Colonic mucosa (tissue), 4 donors: ENCODE measurements around the gene RYR3. TPM values are rescaled to one million over a fixed set of nuclear protein-coding genes. Genes with fewer than 3 reads are reported as not detected.

Source experiments
- DNase-seq: peaks from one replicate; pipeline ENCODE4 v3.0.0-alpha.2; 2020
- H3K27ac ChIP-seq: fragments of 200-600 bp; one replicate; pipeline ENCODE4 v1.8.0; 2021
- H3K27me3 ChIP-seq: fragments of 200-600 bp; one replicate; pipeline ENCODE4 v1.8.0; 2021
- H3K36me3 ChIP-seq: fragments of 200-600 bp; one replicate; pipeline ENCODE4 v1.8.0; 2021
- H3K4me1 ChIP-seq: fragments of 200-600 bp; one replicate; pipeline ENCODE4 v1.8.0; 2021; ENCODE audit warnings: mild to moderate bottlenecking
- H3K4me3 ChIP-seq: fragments of 200-600 bp; one replicate; pipeline ENCODE4 v1.8.0; 2021
- H3K9ac ChIP-seq, 2 donors: one replicate each; pipeline ENCODE4 v1.7.0; 2013; ENCODE audit warnings: control low read depth in 2 of 2, low read depth in 2 of 2, low read length in 2 of 2
- H3K9me3 ChIP-seq: fragments of 200-600 bp; one replicate; pipeline ENCODE4 v1.8.0; 2021
- CTCF ChIP-seq: fragments of 200-600 bp; IDR thresholded peaks from one replicate; pipeline ENCODE4 v1.8.0; 2022; ENCODE audit warnings: antibody characterized with exemption, mild to moderate bottlenecking
- intact Hi-C: fragments of 100-400 bp; cut with DNase I; formaldehyde crosslinking; loops from one replicate; pipeline ENCODE4 v1.14.1; 2022
- total RNA-seq, 2 donors: library from RNA; stranded (reverse); fragmentation: NEBNext Ultra II Directional in 1 of 2; extraction: Animal tissue kit (Norgen Biotek cat#: 25700) in 1 of 2; gene quantifications; one replicate each; pipeline ENCODE4 v1.2.1, GENCODE V29; 2021
- donor health status: healthy.
- donor health status: DM: no; HTN: no; CAD: no.
- donor health status: DM: no; HTN: no; CAD: no.

Gene RYR3
- total RNA-seq, 2 donors from 2014 or later: 0.17 to 1.1 TPM

- no peaks in the 10 kb centered on the region for H3K36me3 ChIP-seq
- H3K27ac ChIP-seq: no peak overlapping the region
- H3K4me1 ChIP-seq: no peaks in the 10 kb centered on the region
- H3K9ac ChIP-seq: no peak overlapping the region
- no peak for DNase-seq
- TF ChIP-seq CTCF: no peak
- H3K9me3 ChIP-seq: no peaks in the 10 kb centered on the region
- H3K4me3 ChIP-seq: no peak overlapping the region
- no peaks in the 10 kb centered on the region for H3K27me3 ChIP-seq
- intact Hi-C loops: loop anchor here (5.0 kb wide), 1 partner anchor 223 kb away; no protein-coding TSS in a partner anchor
Measured at GRCh38 chr15:33738941-33739664, 428.3 kb downstream of the RYR3 start.

DNA sequence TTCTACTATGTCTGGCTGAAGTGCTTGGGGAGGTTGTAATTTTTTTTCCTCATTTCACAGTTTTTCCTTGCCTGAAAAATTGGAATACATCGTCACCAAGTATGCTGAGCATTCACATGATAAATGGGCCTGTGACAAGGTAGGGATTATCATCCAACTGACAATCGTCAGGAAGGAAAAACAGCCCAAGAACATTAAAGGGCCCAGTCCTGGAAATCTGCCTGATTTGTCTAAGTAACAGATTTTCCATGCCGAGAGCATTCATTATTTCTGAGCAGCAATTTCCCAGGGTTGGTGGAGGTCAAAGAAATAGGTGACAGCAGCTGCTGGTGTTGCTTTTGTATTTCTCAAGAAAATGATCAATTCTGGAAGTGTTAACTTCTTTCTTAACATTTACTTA, 431.5 kb downstream of the RYR3 start:
- intact Hi-C loops: no loop called here
- H3K27ac ChIP-seq: no peak overlapping the region

DNA sequence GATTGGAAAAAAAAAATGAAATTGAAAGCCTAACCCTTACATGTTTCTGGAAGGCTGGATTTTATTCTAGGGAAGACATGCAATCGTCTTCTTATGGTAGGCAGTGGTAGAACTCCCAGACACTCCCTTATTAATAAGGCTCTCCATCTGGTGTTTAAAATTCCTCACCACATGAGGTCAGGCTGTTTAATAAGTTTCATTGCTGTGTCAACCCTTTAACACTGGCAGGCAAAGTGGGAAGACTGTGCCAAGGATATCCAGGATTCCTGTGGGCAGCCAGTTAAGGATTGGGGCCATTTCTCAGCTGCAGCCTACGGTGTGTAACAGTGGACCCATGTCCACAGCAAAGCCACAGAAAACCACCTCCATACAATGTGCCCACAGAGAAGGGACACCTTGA, 432.0 kb downstream of the RYR3 start:
- TF ChIP-seq CTCF: no peak
- Histone ChIP-seq H3K36me3 (no peaks in the 10 kb centered on the region), H3K27me3 (no peaks in the 10 kb centered on the region), H3K9me3 (no peaks in the 10 kb centered on the region), H3K9ac (no peak overlapping the region), H3K4me1 (no peaks in the 10 kb centered on the region), H3K4me3 (no peak overlapping the region), H3K27ac (no peak overlapping the region)
- intact Hi-C loops: no loop called here
- no peak for DNase-seq

More for the DNA sequence above, 431.5 kb downstream of the RYR3 start:
- Histone ChIP-seq H3K27me3 (no peaks in the 10 kb centered on the region), H3K36me3 (no peaks in the 10 kb centered on the region), H3K4me3 (no peak overlapping the region), H3K4me1 (no peaks in the 10 kb centered on the region), H3K9ac (no peak overlapping the region), H3K9me3 (no peaks in the 10 kb centered on the region)
- no peak for DNase-seq
- TF ChIP-seq CTCF: no peak

GRCh38 chr15:33746203-33746602, 435.4 kb downstream of the RYR3 start:
- no peaks in the 10 kb centered on the region for H3K27me3 ChIP-seq
- H3K36me3 ChIP-seq: no peaks in the 10 kb centered on the region
- peak; percentile 26 for DNase-seq
- no peak overlapping the region for H3K27ac ChIP-seq
- intact Hi-C loops: no loop called here
- no peaks in the 10 kb centered on the region for H3K4me1 ChIP-seq
- H3K9ac ChIP-seq: no peak overlapping the region
- H3K9me3 ChIP-seq: no peaks in the 10 kb centered on the region
- no peak for TF ChIP-seq CTCF
- no peak overlapping the region for H3K4me3 ChIP-seq

- Histone ChIP-seq H3K9ac (no peak overlapping the region), H3K4me1 (no peaks in the 10 kb centered on the region), H3K27me3 (no peaks in the 10 kb centered on the region), H3K27ac (no peak overlapping the region), H3K9me3 (no peaks in the 10 kb centered on the region), H3K4me3 (no peak overlapping the region), H3K36me3 (no peaks in the 10 kb centered on the region)
- TF ChIP-seq CTCF: no peak
- intact Hi-C loops: no loop called here
- DNase-seq: no peak
Measured at GRCh38 chr15:33753012-33753411, 442.2 kb downstream of the RYR3 start.
